ENCODE results near the gene SULF2. TPM values are rescaled to one million over a fixed set of nuclear protein-coding genes. Genes with fewer than 3 reads are reported as not detected.

Gene SULF2
- total and polyA plus RNA-seq, 2 of the 4 experiments (the other 2 are of a cell fraction): 0.54 to 0.77 TPM

DNA sequence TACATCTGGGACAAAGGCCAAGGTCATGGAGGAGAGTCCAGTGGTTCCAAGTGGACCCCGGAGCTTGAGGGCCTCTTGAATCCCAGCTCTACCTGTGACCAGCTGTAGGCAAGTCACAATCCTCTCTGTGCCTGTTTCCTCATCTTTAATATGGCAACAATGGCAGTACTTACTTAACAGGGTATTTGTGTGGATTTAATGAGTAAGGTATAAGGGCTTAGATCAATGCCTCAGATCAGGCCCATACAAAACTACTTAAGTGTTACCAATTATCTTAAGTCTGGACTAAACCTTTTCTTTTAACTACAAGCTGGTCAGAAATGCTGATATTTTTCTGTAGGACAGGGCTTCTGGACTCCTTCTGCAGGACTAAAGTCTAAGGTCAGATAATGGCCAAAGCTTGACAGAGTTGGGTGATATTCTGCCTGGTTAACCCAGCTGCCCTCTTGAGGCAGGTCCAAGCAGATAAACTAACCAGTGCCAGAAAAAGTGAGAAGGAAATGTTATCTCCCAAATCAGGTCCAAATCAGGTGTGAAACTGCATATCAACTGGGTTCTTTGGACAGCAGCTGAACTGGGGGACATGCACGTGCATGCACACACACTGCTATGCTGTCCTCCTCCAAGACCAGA, 2.2 kb downstream of the SULF2 start:
- Histone ChIP-seq H4K5ac (ENCODE audit: low read depth, low read length) (no peak overlapping the region), H3K23ac (ENCODE audit: low read depth, low read length) (no peak overlapping the region), H3K4me3 (ENCODE audit: insufficient read depth, low read depth, low read length) (no peak overlapping the region), H2BK120ac (ENCODE audit: low read depth, low read length) (no peak overlapping the region), H3K27me3 (ENCODE audit: control insufficient read depth, insufficient read depth, low read length) (peaks cover 41% of the 10 kb centered on the region), H2BK15ac (ENCODE audit: low read depth, low read length) (no peak overlapping the region), H3K4ac (ENCODE audit: low read depth, low read length) (no peak overlapping the region), H3K36me3 (ENCODE audit: control insufficient read depth, insufficient read depth, low read length) (no peaks in the 10 kb centered on the region), H3K14ac (replicated peaks; ENCODE audit: low read depth, low read length) (no peak overlapping the region), H4K20me1 (ENCODE audit: insufficient read depth, low read length) (no peaks in the 10 kb centered on the region), H4K8ac (ENCODE audit: low read depth in 2 of 2, low read length in 2 of 2) (no peak overlapping the region), H3K9me1 (ENCODE audit: insufficient read depth, low read length) (no peaks in the 10 kb centered on the region), H3K18ac (ENCODE audit: low read depth, low read length) (no peak overlapping the region), H3K4me1 (ENCODE audit: control insufficient read depth, insufficient read depth, low read length) (no peaks in the 10 kb centered on the region), H3K79me1 (ENCODE audit: low read depth in 1 of 2, low read length in 2 of 2) (no peaks in the 10 kb centered on the region), H2AFZ (replicated peaks; ENCODE audit: low read length, poor library complexity) (no peak overlapping the region), H2BK5ac (ENCODE audit: low read depth, low read length, poor library complexity, severe bottlenecking) (no peak overlapping the region), H3K9me3 (ENCODE audit: control insufficient read depth, insufficient read depth, low read length) (no peaks in the 10 kb centered on the region), H2BK20ac (ENCODE audit: low read depth, low read length) (no peak overlapping the region), H3K27ac (ENCODE audit: insufficient read depth, low read length) (no peak overlapping the region), H2AK5ac (ENCODE audit: low read depth, low read length) (no peak overlapping the region), H3K4me2 (ENCODE audit: low read depth, low read length) (peak overlapping the region; percentile 29; the same call in 1 of the 2 replicates), H2AK9ac (replicated peaks; ENCODE audit: low read depth, low read length, poor library complexity) (no peak overlapping the region), H3K56ac (ENCODE audit: extremely low read depth, insufficient read depth, low read length) (no peak overlapping the region), H4K91ac (ENCODE audit: insufficient read depth, low read depth, low read length) (no peak overlapping the region), H3K9ac (ENCODE audit: low read depth, low read length) (no peak overlapping the region)
- intact Hi-C loops (cut with micrococcal nuclease): loop anchor here (10.0 kb wide), 1 partner anchor 512 kb away; no protein-coding TSS in a partner anchor
- TF ChIP-seq CHD1 (IDR thresholded peaks at IDR 0.05; ENCODE audit: low read depth, low read length): no peak
- TF ChIP-seq, protein P1, sequence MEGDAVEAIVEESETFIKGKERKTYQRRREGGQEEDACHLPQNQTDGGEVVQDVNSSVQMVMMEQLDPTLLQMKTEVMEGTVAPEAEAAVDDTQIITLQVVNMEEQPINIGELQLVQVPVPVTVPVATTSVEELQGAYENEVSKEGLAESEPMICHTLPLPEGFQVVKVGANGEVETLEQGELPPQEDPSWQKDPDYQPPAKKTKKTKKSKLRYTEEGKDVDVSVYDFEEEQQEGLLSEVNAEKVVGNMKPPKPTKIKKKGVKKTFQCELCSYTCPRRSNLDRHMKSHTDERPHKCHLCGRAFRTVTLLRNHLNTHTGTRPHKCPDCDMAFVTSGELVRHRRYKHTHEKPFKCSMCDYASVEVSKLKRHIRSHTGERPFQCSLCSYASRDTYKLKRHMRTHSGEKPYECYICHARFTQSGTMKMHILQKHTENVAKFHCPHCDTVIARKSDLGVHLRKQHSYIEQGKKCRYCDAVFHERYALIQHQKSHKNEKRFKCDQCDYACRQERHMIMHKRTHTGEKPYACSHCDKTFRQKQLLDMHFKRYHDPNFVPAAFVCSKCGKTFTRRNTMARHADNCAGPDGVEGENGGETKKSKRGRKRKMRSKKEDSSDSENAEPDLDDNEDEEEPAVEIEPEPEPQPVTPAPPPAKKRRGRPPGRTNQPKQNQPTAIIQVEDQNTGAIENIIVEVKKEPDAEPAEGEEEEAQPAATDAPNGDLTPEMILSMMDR (conservative IDR thresholded peaks at IDR 0.05; ENCODE audit: low read depth, low read length): no peak
- TF ChIP-seq FOS (IDR thresholded peaks at IDR 0.05; ENCODE audit: low read depth, low read length): no peak
- TF ChIP-seq MAZ (IDR thresholded peaks at IDR 0.05; ENCODE audit: borderline replicate concordance, low read depth, low read length): no peak
- TF ChIP-seq MAFK (IDR thresholded peaks at IDR 0.05; ENCODE audit: low read depth, low read length): no peak
- no peak for TF ChIP-seq CEBPB (IDR thresholded peaks at IDR 0.05; ENCODE audit: low read depth, low read length)
- TF ChIP-seq, protein P2, sequence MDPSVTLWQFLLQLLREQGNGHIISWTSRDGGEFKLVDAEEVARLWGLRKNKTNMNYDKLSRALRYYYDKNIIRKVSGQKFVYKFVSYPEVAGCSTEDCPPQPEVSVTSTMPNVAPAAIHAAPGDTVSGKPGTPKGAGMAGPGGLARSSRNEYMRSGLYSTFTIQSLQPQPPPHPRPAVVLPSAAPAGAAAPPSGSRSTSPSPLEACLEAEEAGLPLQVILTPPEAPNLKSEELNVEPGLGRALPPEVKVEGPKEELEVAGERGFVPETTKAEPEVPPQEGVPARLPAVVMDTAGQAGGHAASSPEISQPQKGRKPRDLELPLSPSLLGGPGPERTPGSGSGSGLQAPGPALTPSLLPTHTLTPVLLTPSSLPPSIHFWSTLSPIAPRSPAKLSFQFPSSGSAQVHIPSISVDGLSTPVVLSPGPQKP (IDR thresholded peaks at IDR 0.05; ENCODE audit: borderline replicate concordance, low read depth, low read length): no peak
- TF ChIP-seq RCOR1 (IDR thresholded peaks at IDR 0.05; ENCODE audit: insufficient replicate concordance, low read length): no peak
- TF ChIP-seq, protein P3, sequence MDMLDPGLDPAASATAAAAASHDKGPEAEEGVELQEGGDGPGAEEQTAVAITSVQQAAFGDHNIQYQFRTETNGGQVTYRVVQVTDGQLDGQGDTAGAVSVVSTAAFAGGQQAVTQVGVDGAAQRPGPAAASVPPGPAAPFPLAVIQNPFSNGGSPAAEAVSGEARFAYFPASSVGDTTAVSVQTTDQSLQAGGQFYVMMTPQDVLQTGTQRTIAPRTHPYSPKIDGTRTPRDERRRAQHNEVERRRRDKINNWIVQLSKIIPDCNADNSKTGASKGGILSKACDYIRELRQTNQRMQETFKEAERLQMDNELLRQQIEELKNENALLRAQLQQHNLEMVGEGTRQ (IDR thresholded peaks at IDR 0.05; ENCODE audit: low read depth, low read length): no peak
- TF ChIP-seq NFE2L2 (IDR thresholded peaks at IDR 0.05; ENCODE audit: low read depth, low read length): no peak
- TF ChIP-seq MXI1 (IDR thresholded peaks at IDR 0.05; ENCODE audit: borderline replicate concordance, low read depth, low read length): no peak
- no peak for TF ChIP-seq SMC3 (IDR thresholded peaks at IDR 0.05; ENCODE audit: low read depth, low read length)
- no peak for TF ChIP-seq RFX5 (IDR thresholded peaks at IDR 0.05; ENCODE audit: low read depth, low read length)
- TF ChIP-seq RAD21 (IDR thresholded peaks at IDR 0.05; ENCODE audit: low read length): no peak
- no peak for TF ChIP-seq BHLHE40 (IDR thresholded peaks at IDR 0.05; ENCODE audit: low read depth, low read length)
- TF ChIP-seq POLR2A (IDR thresholded peaks at IDR 0.05; ENCODE audit: low read depth, low read length): no peak
- ChIA-PET CTCF (no interaction called here), POLR2A (ENCODE audit: unreplicated experiment) (interaction anchor here (0.6 kb wide), 1 partner anchor 526 kb away, joined by 10 read pairs; no protein-coding TSS in a partner anchor)
- BruUV-seq (replicated peaks): no TSS peak
- no peak for ATAC-seq (ENCODE audit: low read depth)
- dilution Hi-C loops (cut with HindIII; ENCODE audit: low sequenced_read_pairs, unreplicated experiment): no loop called here
- in situ Hi-C loops (cut with MboI; ENCODE audit: low sequenced_read_pairs): loop anchor here (5.0 kb wide), 1 partner anchor 839 kb away; no protein-coding TSS in a partner anchor
- no peak for DNase-seq
- no CpG with 5 or more reads among the region's 2 CpGs for WGBS, 2 experiments (ENCODE audit: extremely low coverage in 2 of 2, insufficient read length in 1 of 2)

All from IMR-90 (cell line).